GM12878 (cell line): Measurements from ENCODE around the gene NR4A2.

Experiments used
- CBFB ChIP-seq: IDR thresholded peaks from 2 replicates; pipeline ENCODE4 v1.6.1; 2016; ENCODE audit warnings: antibody characterized with exemption, low read depth
- CTCF ChIP-seq, 3 experiments: IDR thresholded peaks in 2 of 3; conservative IDR thresholded peaks in 1 of 3; 2 replicates each; pipeline ENCODE4 v1.5.1; 2011; ENCODE audit warnings: low read depth in 3 of 3, low read length in 3 of 3, mild to moderate bottlenecking in 3 of 3, control low read depth in 2 of 3, moderate library complexity in 2 of 3, inconsistent platforms in 1 of 3, mixed read lengths in 1 of 3; ENCODE audit not compliant: control insufficient read depth in 2 of 3, insufficient read depth in 1 of 3; ENCODE audit errors: extremely low read depth in 1 of 3
- POLR2A ChIP-seq: IDR thresholded peaks from 2 replicates; pipeline ENCODE4 v1.6.1; 2011; ENCODE audit warnings: low read depth, mild to moderate bottlenecking, low read length

- TF ChIP-seq POLR2A (no peak), CBFB (no peak), CTCF (IDR thresholded peaks at IDR 0.05 in 2 of 3, conservative IDR thresholded peaks at IDR 0.05 in 1 of 3; ENCODE audit: control insufficient read depth in 2 of 3, extremely low read depth in 1 of 3, insufficient read depth in 1 of 3, low read depth in 3 of 3, low read length in 3 of 3) (no peak)
Observed at GRCh38 chr2:156331572-156332283, 793 bp downstream of the NR4A2 start.
